Jurkat, Clone E6-1 (cell line): ENCODE measurements around the gene RBP2.

Source experiments
- DNase-seq: peaks from one replicate; pipeline ENCODE4 v3.0.0-alpha.2; 2011; ENCODE audit warnings: low read depth, low spot score
- H3K4me3 ChIP-seq: 2 replicates; pipeline ENCODE4 v1.5.1; 2011; ENCODE audit warnings: mild to moderate bottlenecking, low read length, control low read depth, moderate library complexity

RBP2 gene

GRCh38 chr3:139450159-139450558 lies 26.2 kb downstream of the RBP2 start:
- no peak overlapping the region for H3K4me3 ChIP-seq
- no peak for DNase-seq

GRCh38 chr3:139449566-139449965 lies 26.8 kb downstream of the RBP2 start:
- DNase-seq = no peak
- no peak overlapping the region for H3K4me3 ChIP-seq

GRCh38 chr3:139448104-139448503 lies 28.2 kb downstream of the RBP2 start:
- no peak for DNase-seq
- H3K4me3 ChIP-seq = no peak overlapping the region

- no peak overlapping the region for H3K4me3 ChIP-seq
- no peak for DNase-seq
Observed at GRCh38 chr3:139447486-139447885, 28.8 kb downstream of the RBP2 start.

- no peak for DNase-seq
- no peak overlapping the region for H3K4me3 ChIP-seq
Observed at GRCh38 chr3:139444446-139444845, 31.9 kb downstream of the RBP2 start.

- no peak for DNase-seq
- H3K4me3 ChIP-seq = no peak overlapping the region
Observed at GRCh38 chr3:139443186-139443585, 33.1 kb downstream of the RBP2 start.

GRCh38 chr3:139441656-139442055 lies 34.7 kb downstream of the RBP2 start:
- H3K4me3 ChIP-seq = no peak overlapping the region
- no peak for DNase-seq

- no peak for DNase-seq
- H3K4me3 ChIP-seq = no peak overlapping the region
Observed at GRCh38 chr3:139440639-139441556, 35.4 kb downstream of the RBP2 start.

- H3K4me3 ChIP-seq = no peak overlapping the region
- no peak for DNase-seq
Observed at GRCh38 chr3:139439278-139439677, 37.0 kb downstream of the RBP2 start.

GRCh38 chr3:139434764-139435307 lies 41.5 kb downstream of the RBP2 start:
- DNase-seq = no peak
- H3K4me3 ChIP-seq = no peak overlapping the region

GRCh38 chr3:139434228-139434627 lies 42.1 kb downstream of the RBP2 start:
- no peak for DNase-seq
- H3K4me3 ChIP-seq = no peak overlapping the region

GRCh38 chr3:139433089-139433488 lies 43.2 kb downstream of the RBP2 start:
- H3K4me3 ChIP-seq = no peak overlapping the region
- DNase-seq = no peak

- H3K4me3 ChIP-seq = no peak overlapping the region
- no peak for DNase-seq
Observed at GRCh38 chr3:139430493-139430892, 45.8 kb downstream of the RBP2 start.

GRCh38 chr3:139427283-139428060 lies 48.8 kb downstream of the RBP2 start:
- peak; percentile 67 for DNase-seq
- H3K4me3 ChIP-seq = no peak overlapping the region

GRCh38 chr3:139425745-139426400 lies 50.4 kb downstream of the RBP2 start:
- no peak overlapping the region for H3K4me3 ChIP-seq
- DNase-seq = no peak

- no peak for DNase-seq
- H3K4me3 ChIP-seq = no peak overlapping the region
Observed at GRCh38 chr3:139423232-139423631, 53.1 kb downstream of the RBP2 start.

- DNase-seq = no peak
- H3K4me3 ChIP-seq = no peak overlapping the region
Observed at GRCh38 chr3:139421460-139421859, 54.9 kb downstream of the RBP2 start.

GRCh38 chr3:139421040-139421439 lies 55.3 kb downstream of the RBP2 start:
- no peak for DNase-seq
- no peak overlapping the region for H3K4me3 ChIP-seq

- DNase-seq = no peak
- no peak overlapping the region for H3K4me3 ChIP-seq
Observed at GRCh38 chr3:139418144-139418543, 58.2 kb downstream of the RBP2 start.

- no peak for DNase-seq
- H3K4me3 ChIP-seq = no peak overlapping the region
Observed at GRCh38 chr3:139416275-139416674, 60.0 kb downstream of the RBP2 start.
